Stimulated activated CD8-positive, alpha-beta memory T cell treated with anti-CD3 and anti-CD28 coated beads, Interleukin-4, amount 100 ng/mL, for 4 hours (primary cell): Measurements from ENCODE around the gene CCDC9B.

Experiments
- DNase-seq, 2 donors: peaks; one replicate each; pipeline ENCODE4 v3.0.0-alpha.2; 2020; ENCODE audit warnings: low read depth in 2 of 2, low spot score in 1 of 2

CCDC9B gene

DNA sequence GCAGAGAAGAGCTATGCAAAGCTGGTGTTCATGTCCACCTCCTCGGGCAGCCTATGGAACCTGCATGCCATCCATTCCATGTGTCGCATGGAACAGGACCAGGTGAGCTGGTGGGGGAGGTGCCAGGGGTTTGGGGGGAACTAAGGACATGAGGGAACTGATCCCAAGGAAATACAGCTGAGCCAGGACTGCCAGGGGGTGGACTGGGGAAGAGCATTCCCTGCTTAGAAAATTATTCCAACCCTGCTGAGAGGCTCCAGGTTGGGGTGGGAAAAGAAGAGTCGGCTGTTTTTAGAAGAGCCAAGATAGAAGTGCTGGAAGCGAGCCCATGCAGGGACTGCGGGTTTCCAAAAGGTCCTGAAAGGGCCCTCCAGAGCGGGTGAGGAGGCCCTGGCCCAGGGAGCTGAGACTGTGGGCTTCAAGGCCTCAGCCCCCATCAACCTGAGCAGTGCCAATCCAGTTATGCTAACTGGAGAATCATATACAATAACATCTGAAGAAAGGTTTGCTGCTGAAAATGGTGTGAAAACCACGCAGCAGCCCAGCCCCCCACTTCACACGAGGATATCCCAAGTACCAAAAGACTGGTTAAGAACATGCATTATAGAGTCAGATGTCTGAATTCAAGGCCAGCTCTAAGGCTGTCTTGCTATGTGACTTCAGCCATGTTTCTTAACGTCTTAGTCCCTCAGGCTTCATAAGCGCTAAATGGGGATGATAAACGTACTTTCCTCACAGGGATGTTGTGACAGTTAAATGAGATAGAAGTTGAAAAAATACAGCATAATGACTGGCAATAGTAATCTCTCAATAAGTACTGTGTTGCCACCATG, 25.1 kb upstream of the CCDC9B start:
- DNase-seq: no peak

DNA sequence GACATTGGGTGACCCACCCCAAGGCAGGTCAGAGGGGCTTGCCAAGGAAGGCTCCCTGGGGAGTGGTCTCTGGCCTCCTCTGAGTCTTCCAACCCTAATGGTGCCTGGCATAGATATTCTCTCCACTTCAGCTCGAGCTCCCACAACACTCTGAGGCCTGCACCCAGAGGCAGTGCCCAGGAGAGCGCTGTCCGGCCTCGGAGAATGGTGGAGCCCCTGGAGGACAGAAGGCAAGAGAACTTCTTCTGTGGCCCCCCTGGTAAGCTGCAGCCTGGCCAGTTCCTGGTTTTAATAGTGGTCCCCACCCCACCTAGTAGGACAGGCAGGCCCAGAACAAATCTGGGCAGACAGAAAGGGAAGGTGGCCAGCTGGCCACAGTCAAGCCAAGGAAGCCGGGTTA, 24.3 kb upstream of the CCDC9B start:
- no peak for DNase-seq

DNA sequence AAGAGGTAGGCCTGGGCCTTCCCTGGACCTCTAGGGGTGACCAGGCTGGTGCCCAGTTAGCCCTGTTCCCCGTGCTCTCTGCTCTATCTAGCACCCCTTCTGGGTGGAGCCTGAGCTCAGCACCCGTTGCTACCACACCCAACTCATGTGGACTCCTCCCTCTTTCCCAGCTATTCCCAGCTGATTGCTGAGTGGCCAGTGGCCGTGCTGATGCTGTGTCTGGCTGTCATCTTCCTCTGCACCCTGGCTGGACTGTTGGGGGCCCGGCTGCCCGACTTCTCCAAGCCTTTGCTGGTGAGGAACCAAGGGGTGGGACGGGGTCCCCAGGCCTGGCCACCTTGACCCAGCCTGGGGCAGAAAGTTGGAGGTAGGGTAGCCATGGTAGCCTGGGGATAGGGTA, 23.5 kb upstream of the CCDC9B start:
- DNase-seq: no peak

DNA sequence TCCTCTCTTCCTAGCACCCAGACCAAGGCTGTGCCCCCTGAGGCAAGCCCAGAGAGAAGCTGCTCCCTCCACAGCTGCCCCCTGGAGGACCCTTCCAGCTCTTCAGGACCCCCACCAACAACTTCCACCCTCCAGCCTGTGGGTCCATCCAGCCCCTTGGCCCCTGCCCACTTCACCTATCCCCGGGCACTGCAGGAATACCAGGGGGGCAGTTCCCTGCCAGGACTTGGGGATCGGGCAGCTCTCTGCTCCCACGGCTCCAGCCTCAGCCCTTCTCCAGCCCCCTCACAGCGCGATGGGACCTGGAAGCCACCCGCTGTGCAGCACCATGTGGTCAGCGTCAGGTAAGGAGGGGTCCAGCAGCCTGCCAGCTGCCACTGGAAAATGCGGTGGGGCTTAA, 22.9 kb upstream of the CCDC9B start:
- no peak for DNase-seq

DNA sequence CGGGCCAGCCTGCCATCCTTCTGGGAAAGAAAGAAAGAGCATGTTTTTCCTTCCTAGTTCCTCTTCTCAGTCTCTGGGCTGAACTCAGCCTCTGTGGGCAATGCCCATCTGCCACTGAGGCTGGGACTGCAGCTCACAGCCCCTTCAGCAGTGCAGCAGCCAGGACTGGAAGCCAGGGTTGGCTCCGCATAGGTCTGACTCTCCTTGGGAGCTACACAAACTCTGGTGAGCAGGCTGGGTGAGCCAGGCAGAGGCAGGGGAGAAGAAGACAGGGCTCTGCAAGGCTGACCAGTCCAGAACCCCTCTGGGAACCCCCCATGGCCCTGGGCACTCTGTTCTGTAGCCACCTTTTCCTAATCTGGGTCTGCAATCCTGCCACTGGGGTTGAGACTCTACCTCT, 20.9 kb upstream of the CCDC9B start:
- DNase-seq: no peak

DNA sequence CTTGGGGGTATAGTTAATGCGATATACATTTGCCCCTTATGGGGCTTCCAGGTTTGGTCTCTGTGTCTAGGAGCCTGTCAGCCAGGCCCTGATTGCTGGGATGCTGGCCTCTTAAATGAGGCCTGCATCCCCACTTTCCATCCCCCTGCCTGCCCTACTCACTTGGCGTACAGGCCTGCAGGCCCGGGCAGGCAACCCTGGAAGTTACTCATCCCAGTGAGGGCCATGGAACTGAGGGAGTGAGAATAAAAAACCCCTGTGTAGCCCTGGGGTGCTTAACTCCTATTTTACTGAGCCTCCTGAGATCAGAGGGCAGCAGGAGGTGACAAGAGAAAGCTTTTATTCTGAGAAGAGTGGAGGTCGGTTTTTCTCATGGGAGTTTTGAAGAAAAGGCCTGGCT, 19.3 kb upstream of the CCDC9B start:
- no peak for DNase-seq

DNA sequence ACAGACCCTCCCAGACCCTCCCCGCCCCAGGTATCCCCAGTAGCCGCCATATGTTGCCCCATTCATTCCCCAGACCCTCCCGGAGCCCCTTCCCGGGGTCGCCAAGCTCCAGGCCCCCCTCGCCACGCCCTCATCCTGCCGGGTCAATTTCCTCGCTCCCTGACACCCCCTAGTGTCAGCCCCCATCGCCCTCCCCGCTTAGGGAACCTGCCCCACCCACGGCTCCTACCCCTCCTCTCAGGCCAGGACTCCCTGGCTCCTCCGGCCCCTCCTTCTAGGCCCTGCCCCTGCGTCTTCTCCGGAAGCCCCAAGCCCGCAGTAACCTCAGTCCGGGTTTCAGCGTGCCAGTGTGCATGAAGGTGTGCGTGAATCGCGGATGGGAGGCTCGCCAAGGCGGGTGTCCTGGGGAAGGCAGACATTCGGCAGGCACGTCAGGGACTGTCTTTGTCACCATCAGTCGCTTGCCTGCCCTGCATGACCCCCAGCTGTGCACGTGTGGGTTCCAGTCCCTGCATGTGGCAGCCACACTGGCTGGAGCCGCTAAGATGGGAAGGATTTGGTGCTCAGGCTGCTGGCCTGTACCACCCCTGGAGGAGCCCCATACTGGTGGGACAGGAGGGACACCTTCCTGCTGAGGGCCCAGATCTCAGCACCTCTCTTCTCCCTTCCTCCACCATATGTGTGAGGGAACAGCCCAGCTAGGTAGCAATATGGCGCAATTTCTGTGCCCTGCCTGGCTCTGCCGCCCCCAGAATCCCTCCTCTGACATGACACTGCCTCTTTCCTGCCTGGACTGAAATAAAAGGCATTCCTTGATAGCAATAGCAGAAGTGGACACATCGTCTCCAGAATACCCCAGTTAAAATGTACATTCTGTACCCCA, 18.0 kb upstream of the CCDC9B start:
- DNase-seq: no peak

DNA sequence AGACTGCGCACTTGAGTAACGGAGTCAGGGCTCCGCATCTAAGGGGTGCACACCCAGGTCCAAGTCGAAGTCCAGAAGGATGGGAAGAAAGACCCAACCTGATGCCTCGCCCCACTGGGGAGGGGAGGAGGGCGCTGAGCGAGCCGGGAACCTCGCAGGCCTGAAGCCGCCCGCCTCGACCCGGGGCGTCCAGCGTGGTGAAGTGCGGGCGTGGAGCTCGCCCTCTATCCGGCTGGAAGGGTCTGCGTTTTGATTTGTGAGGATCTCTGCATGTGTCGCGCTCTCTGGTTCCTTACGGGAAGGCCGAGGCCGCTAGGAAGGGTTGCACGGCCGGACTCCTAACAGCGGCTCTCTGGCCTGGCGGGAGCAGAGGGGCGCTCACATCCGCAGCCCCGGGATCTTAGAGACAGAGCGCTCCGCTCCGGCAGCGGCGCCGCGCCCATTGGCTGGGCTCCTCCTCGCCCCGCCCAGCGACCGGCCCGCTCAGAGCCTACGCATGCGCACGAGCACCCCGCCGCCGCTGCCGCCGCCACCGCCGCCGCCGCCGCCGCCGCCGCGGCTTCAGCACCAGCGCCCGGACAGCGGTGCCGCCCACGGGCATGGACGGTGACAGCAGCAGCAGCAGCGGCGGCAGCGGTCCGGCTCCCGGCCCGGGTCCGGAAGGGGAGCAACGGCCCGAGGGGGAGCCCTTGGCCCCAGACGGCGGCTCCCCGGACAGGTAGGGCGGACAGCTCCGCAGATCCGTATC, 17.2 kb upstream of the CCDC9B start, which contains the start of gene DISP2:
Gene DISP2, plus strand, starts transcription at position 497 of the 748 bp plus-strand sequence. Its CDS starts 103 bp downstream, at position 600.
- peak; percentile 68 to 69 for DNase-seq

DNA sequence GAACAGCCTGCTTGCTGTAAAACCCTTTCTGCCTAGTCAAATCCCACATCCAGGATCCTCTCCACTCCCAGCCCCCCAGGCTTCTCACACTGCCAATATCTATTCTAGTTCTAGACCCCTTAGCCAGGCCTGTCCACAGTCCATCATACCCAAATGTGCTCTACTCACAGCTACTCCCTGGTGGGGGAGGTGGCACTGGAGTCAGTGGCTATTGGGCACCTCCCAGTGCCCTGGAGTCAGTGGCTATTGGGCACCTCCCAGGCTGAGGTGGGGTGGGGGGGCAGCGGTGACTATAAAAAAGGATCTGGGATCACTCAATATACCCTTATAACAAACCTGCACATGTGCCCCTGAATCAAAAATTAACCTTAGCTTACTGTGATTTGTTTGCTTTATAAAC, 16.5 kb upstream of the CCDC9B start:
- DNase-seq: no peak

DNA sequence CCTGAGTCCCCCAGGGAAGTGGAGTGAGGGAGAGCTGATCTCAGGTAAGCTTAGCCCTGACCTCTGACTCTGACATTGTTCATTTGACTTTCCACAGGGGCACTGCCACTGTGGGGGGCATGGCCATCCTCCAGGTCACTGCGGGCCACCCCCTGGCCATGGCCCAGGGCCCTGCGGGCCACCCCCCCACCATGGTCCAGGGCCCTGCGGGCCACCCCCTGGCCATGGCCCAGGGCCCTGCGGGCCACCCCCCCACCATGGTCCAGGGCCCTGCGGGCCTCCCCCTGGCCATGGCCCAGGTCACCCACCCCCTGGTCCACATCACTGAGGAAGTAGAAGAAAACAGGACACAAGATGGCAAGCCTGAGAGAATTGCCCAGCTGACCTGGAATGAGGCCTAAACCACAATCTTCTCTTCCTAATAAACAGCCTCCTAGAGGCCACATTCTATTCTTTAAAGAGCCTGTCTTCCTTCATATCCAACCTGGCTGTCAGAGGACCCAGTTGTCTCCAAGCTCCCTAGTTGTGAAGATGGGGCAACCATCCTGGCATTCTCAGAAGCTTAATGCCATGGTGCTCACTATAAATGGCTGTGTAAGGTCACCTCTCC, 15.3 kb upstream of the CCDC9B start:
- DNase-seq: no peak

DNA sequence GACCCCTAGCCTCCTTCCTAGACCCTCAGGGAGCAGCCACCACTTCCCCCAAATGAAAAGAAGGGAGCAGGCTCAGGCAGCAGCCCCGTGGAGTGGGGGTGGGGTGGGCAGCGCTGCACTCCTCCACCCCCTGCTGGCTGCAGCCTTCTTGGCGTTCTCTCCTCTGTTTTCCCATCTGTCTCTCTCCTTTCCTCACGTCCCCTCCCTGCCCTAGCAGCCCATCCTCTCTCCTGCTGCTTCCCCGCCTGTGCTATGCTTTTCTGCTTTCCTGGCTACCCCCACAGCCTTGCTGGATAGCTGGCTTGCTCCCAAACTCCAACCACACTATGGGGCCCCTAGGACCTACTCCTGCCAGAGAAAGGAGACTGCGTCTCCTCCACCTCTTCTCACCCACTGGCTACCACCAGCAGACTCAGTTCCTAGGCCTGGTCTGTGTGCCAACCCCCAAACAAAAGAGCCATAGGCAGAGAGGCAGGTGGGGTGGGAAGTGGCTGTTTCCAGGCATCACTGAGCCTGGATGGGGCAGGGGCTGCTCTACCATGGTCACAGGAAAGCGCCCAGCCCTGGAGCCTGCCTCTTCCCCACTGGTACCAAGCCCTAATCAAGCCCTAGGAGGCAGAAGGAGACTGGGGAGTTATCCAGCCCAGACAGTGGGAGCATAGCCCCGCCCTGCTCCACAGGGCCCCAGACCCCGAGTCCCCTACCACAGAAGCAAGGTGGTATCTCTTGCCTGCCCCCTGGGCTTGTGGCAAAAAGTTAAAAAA, 13.9 kb upstream of the CCDC9B start:
- no peak for DNase-seq

DNA sequence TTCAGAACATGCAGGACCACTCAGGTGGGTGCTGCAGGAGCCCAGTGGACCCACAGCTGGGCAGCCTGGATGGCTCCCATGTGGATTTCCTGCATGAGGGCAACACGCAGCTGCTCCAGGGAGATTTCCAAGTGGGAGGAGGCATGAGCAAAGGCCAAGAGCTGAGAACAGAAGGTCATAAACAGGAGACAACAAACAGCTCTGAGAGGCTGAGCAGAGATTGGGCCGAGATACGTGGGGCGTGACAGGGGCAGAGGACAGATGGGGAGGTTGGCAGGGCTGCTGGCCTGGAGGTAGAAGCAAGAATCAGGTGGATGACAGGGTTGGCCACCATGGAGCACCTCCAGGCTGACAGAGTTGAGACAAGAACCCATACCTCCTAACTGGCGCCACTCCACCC, 13.0 kb upstream of the CCDC9B start:
- no peak for DNase-seq

DNA sequence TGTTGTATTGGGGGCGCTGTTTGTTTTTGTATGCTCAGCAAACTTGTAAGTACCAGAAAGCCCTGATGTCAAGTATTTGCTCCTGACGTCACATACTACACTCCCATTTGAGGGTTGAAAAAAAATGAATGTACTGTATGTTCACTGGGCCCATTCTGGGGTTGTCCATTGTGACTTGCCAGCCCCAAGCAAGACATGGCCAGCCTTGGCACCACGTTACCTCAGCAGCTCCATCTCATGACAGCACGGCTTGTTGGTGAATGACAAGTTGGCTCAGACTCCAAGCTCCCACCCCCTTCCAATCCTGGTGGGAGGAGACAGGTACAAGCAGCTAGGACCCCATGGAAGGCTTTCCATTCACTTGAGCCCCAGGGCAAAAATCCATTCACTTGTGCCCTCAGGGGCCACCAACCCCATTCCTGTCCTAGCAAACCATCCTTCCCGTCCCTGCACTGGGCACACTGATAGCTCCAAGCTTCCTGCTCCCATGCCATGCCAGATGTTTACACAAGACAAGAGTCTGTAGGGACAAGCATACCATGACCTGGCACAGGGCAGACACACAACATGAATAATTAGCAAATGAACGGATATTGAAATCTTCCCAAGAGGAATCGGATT, 11.7 kb upstream of the CCDC9B start:
- no peak for DNase-seq

DNA sequence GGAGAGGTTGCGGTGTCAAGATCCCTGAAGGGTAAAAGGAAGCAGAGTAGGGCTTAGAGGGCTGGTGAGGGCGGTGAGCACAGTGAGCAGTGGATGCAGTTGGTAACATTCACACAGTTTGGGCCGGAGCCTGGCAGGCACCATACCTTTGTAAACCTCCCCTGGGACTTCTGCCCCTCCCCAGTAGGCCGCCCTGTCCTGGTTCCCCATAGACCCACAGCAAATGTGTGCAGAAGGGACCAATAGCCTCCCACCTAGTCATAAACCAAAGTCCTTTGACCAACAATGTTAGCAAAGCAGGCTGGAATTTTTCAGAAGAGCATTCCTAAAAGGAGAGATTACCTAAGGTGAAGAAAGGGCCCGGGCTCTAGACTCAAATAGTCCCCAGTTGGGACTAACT, 8.4 kb upstream of the CCDC9B start:
- DNase-seq: no peak

DNA sequence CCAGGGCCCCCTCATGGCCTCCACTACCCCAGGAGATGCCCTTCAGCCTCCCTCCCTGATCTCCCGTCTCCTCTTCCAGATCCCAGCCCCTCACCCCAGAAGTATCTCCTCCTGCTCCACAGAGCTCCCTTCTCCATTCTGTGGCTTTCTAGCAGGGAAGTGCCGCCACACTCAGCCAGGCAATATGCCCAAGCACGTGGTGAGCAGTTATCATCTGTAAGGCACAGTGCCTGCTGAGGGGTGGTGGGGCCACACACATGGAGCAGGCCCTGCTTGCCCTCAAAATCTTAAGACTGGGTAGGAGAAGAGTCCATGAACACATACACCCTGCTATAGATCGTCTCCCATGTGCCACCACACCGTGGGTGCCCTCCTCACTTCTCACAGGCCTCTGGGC, 7.7 kb upstream of the CCDC9B start:
- no peak for DNase-seq

DNA sequence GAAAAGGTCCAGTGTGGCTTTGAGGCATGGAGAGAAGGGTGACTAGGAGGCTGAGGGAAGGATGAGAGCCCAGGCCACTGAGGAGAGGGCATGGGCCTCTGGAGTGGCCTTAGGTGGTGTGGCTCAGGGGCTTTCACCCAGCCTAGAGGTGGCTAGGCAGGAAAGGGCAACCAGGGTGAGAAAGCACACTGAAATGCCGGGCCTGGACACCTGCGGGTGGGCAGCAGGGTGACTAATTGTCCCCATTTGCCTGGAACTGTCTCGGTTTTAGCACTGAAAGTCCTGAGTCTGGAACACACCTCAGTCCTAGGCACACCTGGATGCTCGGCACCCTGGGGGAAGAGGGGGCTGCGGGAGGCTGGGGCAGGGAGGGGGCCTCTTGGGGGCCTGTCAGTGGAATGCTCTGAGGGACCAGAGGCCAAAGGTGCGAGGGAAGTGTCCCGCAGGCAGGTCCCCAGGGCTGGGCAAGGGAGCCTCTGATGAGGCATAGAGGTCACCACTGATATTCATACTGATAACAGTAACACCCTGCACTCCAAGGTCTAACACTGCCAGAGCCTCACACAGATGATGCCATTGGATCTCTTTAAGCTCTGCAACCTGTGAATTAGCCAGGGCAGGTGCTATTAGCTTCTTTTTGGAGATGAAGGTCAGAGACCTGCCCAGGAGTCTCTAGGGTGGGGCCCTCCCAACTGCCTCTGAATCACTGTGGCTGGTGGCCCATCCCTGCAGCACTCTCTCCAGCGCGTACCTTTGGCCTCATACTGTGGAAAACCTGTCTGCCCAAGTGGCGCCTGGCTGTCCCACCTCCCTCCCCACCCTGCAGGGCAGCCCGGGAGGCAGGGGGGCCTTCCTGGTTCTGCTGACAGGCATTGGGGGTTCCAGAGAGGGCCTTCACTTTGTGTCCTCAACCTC, 7.1 kb upstream of the CCDC9B start:
- no peak for DNase-seq

DNA sequence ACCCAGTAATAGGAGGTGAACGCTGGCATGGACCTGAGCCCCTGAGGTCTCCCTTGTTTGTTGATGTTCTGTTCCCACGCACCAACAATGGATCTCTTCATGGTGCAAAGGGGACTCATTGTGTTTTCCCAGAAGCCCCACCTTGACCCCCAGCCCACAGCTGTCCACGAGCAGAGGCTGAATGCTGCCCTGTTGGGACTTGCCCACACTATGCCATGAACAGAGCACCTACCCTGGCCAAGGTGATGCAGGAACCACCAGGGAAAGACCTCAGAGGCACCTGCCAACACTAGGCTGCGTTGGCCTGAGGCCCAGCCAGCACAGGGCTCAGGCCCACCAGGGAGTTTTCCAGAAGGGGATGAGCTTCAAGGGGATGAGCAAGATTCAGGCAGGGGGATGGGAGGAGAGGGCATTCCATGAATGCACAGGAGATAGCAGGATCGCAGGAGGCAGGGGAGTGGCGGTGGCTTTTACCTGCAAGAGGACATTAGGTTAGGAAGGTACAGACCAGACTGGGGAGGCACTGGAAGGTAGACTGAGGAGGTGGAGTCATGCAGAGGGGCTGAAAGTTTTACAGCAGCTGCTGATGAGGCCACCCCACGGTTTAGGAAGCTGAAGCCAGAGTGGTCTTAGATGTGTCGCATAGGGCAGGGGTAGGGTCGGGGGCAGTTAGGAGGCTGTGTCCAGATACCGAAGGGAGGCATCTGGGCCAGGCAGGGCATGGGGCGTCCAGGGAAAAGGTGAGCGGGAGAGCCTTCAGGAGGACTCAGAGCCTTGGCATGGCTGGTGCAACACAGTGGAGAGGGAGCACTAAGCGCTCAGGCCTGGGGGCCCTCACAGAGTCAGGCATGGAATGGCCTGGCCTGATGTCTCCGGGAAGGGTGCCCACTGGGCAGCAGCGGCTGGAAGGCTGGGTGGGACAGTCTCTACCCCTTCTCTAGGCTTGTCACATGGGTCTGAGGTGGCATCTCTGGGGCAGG, 6.1 kb upstream of the CCDC9B start:
- no peak for DNase-seq
